Spleen (tissue), 11 donors: Measurements from ENCODE around the gene TM7SF3. TPM values are rescaled to one million over a fixed set of nuclear protein-coding genes. Genes with fewer than 3 reads are reported as not detected.

ENCODE experiments used
- DNase-seq: peaks from one replicate; pipeline ENCODE4 v3.0.0-alpha.2; 2020
- H3K27ac ChIP-seq, 8 donors: fragments of 200-600 bp; sonication (generic) in 7 of 8; 1 replicate in 4 of 8; 2 replicates in 4 of 8; pipeline versions ENCODE4 v1.5.0 to v1.8.0; 2016 to 2021; ENCODE audit warnings: inconsistent platforms in 4 of 8, mild to moderate bottlenecking in 4 of 8, moderate library complexity in 1 of 8
- H3K27me3 ChIP-seq, 7 donors: fragments of 200-600 bp; sonication (generic) in 6 of 7; replicated peaks in 1 of 7; 1 replicate in 4 of 7; 2 replicates in 3 of 7; pipeline versions ENCODE4 v1.5.0 to v1.8.0; 2016 to 2021; ENCODE audit warnings: inconsistent platforms in 3 of 7, mild to moderate bottlenecking in 1 of 7
- H3K36me3 ChIP-seq, 6 donors: fragments of 200-600 bp; sonication (generic) in 5 of 6; 1 replicate in 4 of 6; 2 replicates in 2 of 6; pipeline versions ENCODE4 v1.5.0 to v1.8.0; 2016 to 2021; ENCODE audit warnings: inconsistent platforms in 2 of 6
- H3K4me1 ChIP-seq, 6 donors: fragments of 200-600 bp; sonication (generic) in 5 of 6; 1 replicate in 3 of 6; 2 replicates in 3 of 6; pipeline versions ENCODE4 v1.5.0 to v1.8.0; 2016 to 2021; ENCODE audit warnings: inconsistent platforms in 3 of 6
- H3K4me3 ChIP-seq, 8 donors: fragments of 200-600 bp; sonication (generic) in 7 of 8; 1 replicate in 4 of 8; 2 replicates in 4 of 8; pipeline versions ENCODE4 v1.5.0 to v1.8.0; 2016 to 2021; ENCODE audit warnings: inconsistent platforms in 4 of 8, mild to moderate bottlenecking in 4 of 8, moderate library complexity in 2 of 8
- H3K9me3 ChIP-seq, 8 donors: fragments of 200-600 bp; sonication (generic) in 7 of 8; 1 replicate in 4 of 8; 2 replicates in 4 of 8; pipeline versions ENCODE4 v1.5.0 to v1.8.0; 2016 to 2021; ENCODE audit warnings: inconsistent platforms in 4 of 8
- POLR2A ChIP-seq, 3 donors: fragments of 450-650 bp; IDR thresholded peaks; one replicate each; pipeline ENCODE4 v1.5.1; 2017; ENCODE audit warnings: antibody characterized with exemption in 3 of 3, mild to moderate bottlenecking in 1 of 3
- POLR2AphosphoS5 ChIP-seq, 3 donors: sonication (generic); formaldehyde crosslinking; IDR thresholded peaks; one replicate each; pipeline ENCODE4 v1.5.1; 2017; ENCODE audit warnings: antibody characterized with exemption in 3 of 3
- WGBS, 5 donors: extraction: QIAGEN DNeasy Blood & Tissue Kit in 3 of 5; methylation state at CpG; one replicate each; pipeline versions ENCODE4 v1.1.5 to v1.1.7; 2013 to 2018; 5-methylcytosine and 5-hydroxymethylcytosine counted together
- intact Hi-C: fragments of 100-400 bp; cut with DNase I; formaldehyde crosslinking; loops from one replicate; pipeline ENCODE4 v1.15.0; 2023; ENCODE audit warnings: low total_unique reads
- polyA plus RNA-seq, 3 donors: library from polyadenylated mRNA; stranded (reverse); fragments of 200-250 nt; gene quantifications; one replicate each; pipeline ENCODE4 v1.2.1, GENCODE V29; 2013
- total RNA-seq, 7 donors: library from RNA; depleted of rRNA in 3 of 7; stranded (reverse); fragments of >200 nt in 3 of 7; fragmentation: NEBNext Ultra II Directional in 4 of 7; extraction: Animal tissue kit (Norgen Biotek cat#: 25700) in 4 of 7; gene quantifications; one replicate each; pipeline versions ENCODE4 v1.1.0 to v1.2.1, GENCODE V29; 2016 to 2021
- TF ChIP-seq, protein P1 (sequence below), 11 experiments: fragments of 200-600 bp in 7 of 11; fragments of 450-650 bp in 4 of 11; sonication (generic) in 4 of 11; IDR thresholded peaks in 8 of 11; conservative IDR thresholded peaks in 3 of 11; 1 replicate in 7 of 11; 2 replicates in 4 of 11; pipeline versions ENCODE4 v1.4.0 to v1.8.0; 2016 to 2021; ENCODE audit warnings: antibody characterized with exemption in 11 of 11, inconsistent platforms in 4 of 11, mild to moderate bottlenecking in 1 of 11
- donor health status: healthy with polysubstance abuse.
- donor health status: DM: no; HTN: no; CAD: no; lungs with moderate emphysema.
- donor health status: DM: no; HTN: no; CAD: no.
- donor health status: Bipolar disorder and iron deficiency.
- donor health status: healthy.
- donor health status: DM: no; HTN: no; CAD: no.
- donor health status: DM: yes; HTN: yes; CAD: no.

The TM7SF3 gene
- total and polyA plus RNA-seq, 10 donors = 12.2 to 88.7 (median 40.6) TPM

DNA sequence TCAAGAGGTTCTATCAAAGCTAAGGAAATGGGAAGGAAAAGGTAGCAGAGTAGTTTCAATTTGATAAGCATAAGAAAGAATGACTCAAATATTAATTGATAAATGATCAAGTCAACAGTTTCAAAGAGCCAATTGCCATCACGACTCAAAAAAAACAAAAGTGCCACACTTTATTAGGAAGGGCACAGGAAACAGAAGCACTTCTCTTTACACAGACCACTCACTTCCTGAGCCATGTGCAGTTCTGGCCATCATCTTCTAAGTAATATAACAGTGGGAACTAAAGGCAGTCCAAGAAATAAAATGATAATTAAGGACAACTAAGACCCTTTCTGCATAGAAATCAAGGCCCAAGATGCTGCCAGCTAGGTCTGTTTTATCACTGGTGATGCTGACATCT is 13.2 kb downstream of the TM7SF3 start:
- Histone ChIP-seq H3K4me3 (no peak overlapping the region), H3K4me1 (peaks cover 5 to 78% (median 29%) of the 10 kb centered on the region in 6 donors), H3K9me3 (no peaks in the 10 kb centered on the region), H3K27ac (peak overlapping the region in 4 of 8 donors; percentile 11 to 55 (median 41)), H3K36me3 (peaks cover 0 to 53% (median 12%) of the 10 kb centered on the region in 6 donors), H3K27me3 (no peaks in the 10 kb centered on the region)
- 5 to 16% (median 11%) methylated on average over 1 of the region's 1 CpG for WGBS, 5 donors
- no peak for TF ChIP-seq POLR2A (IDR thresholded peaks at IDR 0.05)
- no peak for TF ChIP-seq POLR2AphosphoS5 (IDR thresholded peaks at IDR 0.05)
- TF ChIP-seq, protein P1, sequence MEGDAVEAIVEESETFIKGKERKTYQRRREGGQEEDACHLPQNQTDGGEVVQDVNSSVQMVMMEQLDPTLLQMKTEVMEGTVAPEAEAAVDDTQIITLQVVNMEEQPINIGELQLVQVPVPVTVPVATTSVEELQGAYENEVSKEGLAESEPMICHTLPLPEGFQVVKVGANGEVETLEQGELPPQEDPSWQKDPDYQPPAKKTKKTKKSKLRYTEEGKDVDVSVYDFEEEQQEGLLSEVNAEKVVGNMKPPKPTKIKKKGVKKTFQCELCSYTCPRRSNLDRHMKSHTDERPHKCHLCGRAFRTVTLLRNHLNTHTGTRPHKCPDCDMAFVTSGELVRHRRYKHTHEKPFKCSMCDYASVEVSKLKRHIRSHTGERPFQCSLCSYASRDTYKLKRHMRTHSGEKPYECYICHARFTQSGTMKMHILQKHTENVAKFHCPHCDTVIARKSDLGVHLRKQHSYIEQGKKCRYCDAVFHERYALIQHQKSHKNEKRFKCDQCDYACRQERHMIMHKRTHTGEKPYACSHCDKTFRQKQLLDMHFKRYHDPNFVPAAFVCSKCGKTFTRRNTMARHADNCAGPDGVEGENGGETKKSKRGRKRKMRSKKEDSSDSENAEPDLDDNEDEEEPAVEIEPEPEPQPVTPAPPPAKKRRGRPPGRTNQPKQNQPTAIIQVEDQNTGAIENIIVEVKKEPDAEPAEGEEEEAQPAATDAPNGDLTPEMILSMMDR (IDR thresholded peaks at IDR 0.05 in 8 of 11, conservative IDR thresholded peaks at IDR 0.05 in 3 of 11) = no peak
- DNase-seq = no peak
- intact Hi-C loops = loop anchor here (10.0 kb wide), 1 partner anchor 46 kb away; no protein-coding TSS in a partner anchor

DNA sequence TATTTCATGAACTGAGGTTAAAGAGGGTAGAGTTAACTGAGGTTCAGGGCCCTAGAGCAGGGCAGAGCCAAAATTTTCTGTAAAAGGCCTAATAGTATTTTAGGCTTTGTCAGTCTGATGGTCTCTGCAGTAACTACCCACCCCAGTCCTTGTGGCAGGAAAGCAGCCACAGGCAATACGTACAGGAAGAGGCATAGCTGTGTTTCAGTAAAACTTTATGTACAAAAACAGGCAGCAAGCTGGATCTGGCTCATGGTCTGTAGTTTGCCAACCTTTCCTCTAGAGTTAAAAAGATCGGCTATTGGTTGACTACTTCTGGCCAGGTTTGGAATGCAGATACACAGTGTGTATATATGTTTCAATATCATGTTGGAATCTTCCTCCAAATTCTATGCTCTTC is 17.2 kb downstream of the TM7SF3 start:
- 60 to 90% (median 78%) methylated on average over 2 of the region's 2 CpGs for WGBS, 5 donors
- Histone ChIP-seq H3K27me3 (no peaks in the 10 kb centered on the region), H3K36me3 (peaks cover 0 to 88% (median 31%) of the 10 kb centered on the region in 6 donors), H3K9me3 (no peaks in the 10 kb centered on the region), H3K4me1 (peaks cover 5 to 41% (median 20%) of the 10 kb centered on the region in 6 donors), H3K27ac (peak overlapping the region in 7 of 8 donors; percentile 30 to 76 (median 59)), H3K4me3 (no peak overlapping the region)
- intact Hi-C loops = no loop called here
- TF ChIP-seq POLR2A (IDR thresholded peaks at IDR 0.05) = no peak
- TF ChIP-seq, protein P1 (IDR thresholded peaks at IDR 0.05 in 8 of 11, conservative IDR thresholded peaks at IDR 0.05 in 3 of 11) = no peak
- DNase-seq = no peak

DNA sequence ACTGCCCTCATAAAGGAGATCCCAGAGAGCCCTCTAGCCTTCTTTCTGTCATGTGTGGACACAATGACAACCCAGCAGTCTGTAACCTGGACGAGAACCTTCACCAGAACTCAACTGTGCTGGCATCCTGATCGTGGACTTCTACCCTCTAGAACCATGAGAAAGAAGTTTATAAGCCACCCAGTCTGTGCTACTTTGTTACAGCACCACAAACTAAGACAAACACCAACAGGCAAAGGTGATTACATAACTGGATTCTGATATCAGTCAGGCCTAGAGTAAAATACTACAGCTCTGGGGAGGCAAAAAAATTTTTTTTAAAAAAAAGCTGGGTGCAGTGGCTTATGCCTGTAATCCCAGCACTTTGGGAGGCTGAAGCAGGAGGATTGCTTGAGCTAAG is 18.5 kb downstream of the TM7SF3 start:
- no peak for DNase-seq

DNA sequence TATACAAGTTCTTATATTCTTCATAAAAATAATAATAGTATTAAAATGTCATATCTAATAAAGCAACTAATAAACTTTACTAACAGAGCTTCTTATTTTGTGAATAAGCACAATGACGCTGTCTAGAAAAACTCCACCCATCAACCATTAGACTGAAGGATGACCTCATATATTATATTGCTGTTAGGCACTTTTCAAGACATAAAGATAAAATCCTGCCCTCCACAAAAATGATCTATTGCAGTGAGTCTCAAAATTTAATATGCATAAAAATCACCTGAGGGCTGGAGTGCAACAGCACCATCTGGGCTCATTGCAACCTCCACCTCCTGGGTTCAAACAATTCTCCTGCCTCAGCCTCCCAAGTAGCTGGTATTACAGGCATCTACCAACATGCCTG is 20.1 kb downstream of the TM7SF3 start:
- Histone ChIP-seq H3K36me3 (peaks cover 0 to 98% (median 42%) of the 10 kb centered on the region in 6 donors), H3K9me3 (no peaks in the 10 kb centered on the region), H3K27ac (no peak overlapping the region), H3K4me1 (peaks cover 0 to 23% (median 10%) of the 10 kb centered on the region in 6 donors), H3K27me3 (no peaks in the 10 kb centered on the region), H3K4me3 (no peak overlapping the region)
- intact Hi-C loops = no loop called here
- WGBS, 5 donors = 94 to 98% (median 94%) methylated on average over 1 of the region's 1 CpG
- TF ChIP-seq, protein P1 (IDR thresholded peaks at IDR 0.05 in 8 of 11, conservative IDR thresholded peaks at IDR 0.05 in 3 of 11) = no peak
- no peak for TF ChIP-seq POLR2AphosphoS5 (IDR thresholded peaks at IDR 0.05)
- no peak for TF ChIP-seq POLR2A (IDR thresholded peaks at IDR 0.05)
- no peak for DNase-seq

More for the DNA sequence above, 18.5 kb downstream of the TM7SF3 start:
- intact Hi-C loops = no loop called here
- no peaks in the 10 kb centered on the region for H3K27me3 ChIP-seq
- H3K27ac ChIP-seq = no peak overlapping the region
- WGBS, 5 donors = 88 to 96% (median 94%) methylated on average over 2 of the region's 2 CpGs
- peaks cover 0 to 95% (median 32%) of the 10 kb centered on the region in 6 donors for H3K36me3 ChIP-seq
- H3K4me1 ChIP-seq = peaks cover 0 to 28% (median 11%) of the 10 kb centered on the region in 6 donors
- H3K9me3 ChIP-seq = no peaks in the 10 kb centered on the region
- TF ChIP-seq POLR2AphosphoS5 (IDR thresholded peaks at IDR 0.05) (no peak), POLR2A (IDR thresholded peaks at IDR 0.05) (no peak)
- TF ChIP-seq, protein P1 (IDR thresholded peaks at IDR 0.05 in 8 of 11, conservative IDR thresholded peaks at IDR 0.05 in 3 of 11) = no peak
- no peak overlapping the region for H3K4me3 ChIP-seq
